Sigmoid colon (tissue), 4 donors: Measurements from ENCODE around the gene BANF2.

Source experiments
- EP300 ChIP-seq, 4 donors: sonication (generic); formaldehyde crosslinking; IDR thresholded peaks; one replicate each; pipeline ENCODE4 v1.6.1; 2017; ENCODE audit warnings: antibody characterized with exemption in 4 of 4
- POLR2A ChIP-seq, 2 donors: fragments of 450-650 bp; IDR thresholded peaks; one replicate each; pipeline ENCODE4 v1.6.1; 2016; ENCODE audit warnings: antibody characterized with exemption in 2 of 2, mild to moderate bottlenecking in 2 of 2, moderate library complexity in 2 of 2
- TF ChIP-seq, protein P1 (sequence below), 4 experiments: fragments of 450-650 bp in 3 of 4; fragments of 200-600 bp in 1 of 4; IDR thresholded peaks; one replicate each; pipeline ENCODE4 v1.5.1; 2016 to 2019; ENCODE audit warnings: antibody characterized with exemption in 4 of 4, mild to moderate bottlenecking in 3 of 4, moderate library complexity in 2 of 4

DNA sequence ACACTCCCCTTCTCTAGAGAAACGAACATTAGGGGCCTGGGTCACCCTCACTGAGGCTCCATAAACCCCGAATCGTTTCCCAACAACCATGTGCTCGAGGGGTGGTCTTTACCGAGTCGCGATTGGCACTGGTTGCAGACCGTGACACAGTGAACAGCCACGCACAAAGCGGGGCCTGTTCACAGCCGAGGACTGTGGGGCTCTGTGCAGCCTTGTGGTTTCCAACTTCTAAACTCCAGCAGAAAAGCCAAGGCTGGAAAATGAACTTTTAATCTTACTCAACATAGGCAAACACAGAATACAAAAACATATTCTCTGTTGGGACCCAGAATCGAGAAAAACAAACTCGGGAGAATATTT, 36.7 kb upstream of the BANF2 start:
- TF ChIP-seq EP300 (IDR thresholded peaks at IDR 0.05): no peak
- no peak for TF ChIP-seq POLR2A (IDR thresholded peaks at IDR 0.05)
- TF ChIP-seq, protein P1, sequence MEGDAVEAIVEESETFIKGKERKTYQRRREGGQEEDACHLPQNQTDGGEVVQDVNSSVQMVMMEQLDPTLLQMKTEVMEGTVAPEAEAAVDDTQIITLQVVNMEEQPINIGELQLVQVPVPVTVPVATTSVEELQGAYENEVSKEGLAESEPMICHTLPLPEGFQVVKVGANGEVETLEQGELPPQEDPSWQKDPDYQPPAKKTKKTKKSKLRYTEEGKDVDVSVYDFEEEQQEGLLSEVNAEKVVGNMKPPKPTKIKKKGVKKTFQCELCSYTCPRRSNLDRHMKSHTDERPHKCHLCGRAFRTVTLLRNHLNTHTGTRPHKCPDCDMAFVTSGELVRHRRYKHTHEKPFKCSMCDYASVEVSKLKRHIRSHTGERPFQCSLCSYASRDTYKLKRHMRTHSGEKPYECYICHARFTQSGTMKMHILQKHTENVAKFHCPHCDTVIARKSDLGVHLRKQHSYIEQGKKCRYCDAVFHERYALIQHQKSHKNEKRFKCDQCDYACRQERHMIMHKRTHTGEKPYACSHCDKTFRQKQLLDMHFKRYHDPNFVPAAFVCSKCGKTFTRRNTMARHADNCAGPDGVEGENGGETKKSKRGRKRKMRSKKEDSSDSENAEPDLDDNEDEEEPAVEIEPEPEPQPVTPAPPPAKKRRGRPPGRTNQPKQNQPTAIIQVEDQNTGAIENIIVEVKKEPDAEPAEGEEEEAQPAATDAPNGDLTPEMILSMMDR (IDR thresholded peaks at IDR 0.05): no peak
